Liver (tissue), 9 donors: Measurements from ENCODE around the gene MAST2. TPM values are rescaled to one million over a fixed set of nuclear protein-coding genes. Genes with fewer than 3 reads are reported as not detected.

ENCODE experiments used
- DNase-seq: peaks from one replicate; pipeline ENCODE4 v3.0.0-alpha.2; 2017; ENCODE audit warnings: low spot score
- H3K27ac ChIP-seq, 2 donors: one replicate each; pipeline ENCODE4 v1.7.0; 2013; ENCODE audit warnings: inconsistent platforms in 2 of 2, low read length in 2 of 2, control low read depth in 1 of 2, low read depth in 1 of 2, mild to moderate bottlenecking in 1 of 2
- H3K27me3 ChIP-seq, 4 donors: one replicate each; pipeline versions ENCODE4 v1.6.1 to v1.7.0; 2013; ENCODE audit warnings: low read length in 3 of 4, inconsistent platforms in 1 of 4, mild to moderate bottlenecking in 1 of 4, moderate library complexity in 1 of 4; ENCODE audit not compliant: control insufficient read depth in 4 of 4, insufficient read depth in 4 of 4
- H3K36me3 ChIP-seq, 4 donors: one replicate each; pipeline versions ENCODE4 v1.6.1 to v1.7.0; 2013; ENCODE audit warnings: low read length in 3 of 4, mild to moderate bottlenecking in 3 of 4, low read depth in 1 of 4, moderate library complexity in 1 of 4; ENCODE audit not compliant: control insufficient read depth in 4 of 4, insufficient read depth in 3 of 4
- H3K4me1 ChIP-seq, 4 donors: one replicate each; pipeline versions ENCODE4 v1.6.1 to v1.7.0; 2013; ENCODE audit warnings: low read length in 3 of 4, mild to moderate bottlenecking in 3 of 4, moderate library complexity in 1 of 4; ENCODE audit not compliant: control insufficient read depth in 4 of 4, insufficient read depth in 4 of 4
- H3K4me3 ChIP-seq, 3 donors: one replicate each; pipeline versions ENCODE4 v1.6.1 to v1.7.0; 2013; ENCODE audit warnings: low read length in 3 of 3, control low read depth in 1 of 3, low read depth in 1 of 3, mild to moderate bottlenecking in 1 of 3
- H3K9ac ChIP-seq, 2 donors: one replicate each; pipeline ENCODE4 v1.7.0; 2013; ENCODE audit warnings: low read length in 2 of 2, mild to moderate bottlenecking in 2 of 2, moderate library complexity in 2 of 2, control low read depth in 1 of 2, low read depth in 1 of 2
- H3K9me3 ChIP-seq, 4 donors: one replicate each; pipeline versions ENCODE4 v1.6.1 to v1.7.0; 2013; ENCODE audit warnings: low read length in 3 of 4; ENCODE audit not compliant: control insufficient read depth in 4 of 4
- ATF3 ChIP-seq: IDR thresholded peaks from 2 replicates; pipeline ENCODE4 v1.6.1; 2016; ENCODE audit warnings: antibody characterized with exemption
- CTCF ChIP-seq: fragments of 150-350 bp; IDR thresholded peaks from 2 replicates; pipeline ENCODE4 v1.5.1; 2017; ENCODE audit warnings: improper control_type of control experiment, low read depth, low read length; ENCODE audit not compliant: missing input control
- EGR1 ChIP-seq, 2 donors: IDR thresholded peaks; 2 replicates each; pipeline ENCODE4 v1.6.1; 2016 to 2018; ENCODE audit warnings: antibody characterized with exemption in 2 of 2, low read depth in 2 of 2
- FOXA1 ChIP-seq: IDR thresholded peaks from 2 replicates; pipeline ENCODE4 v1.6.1; 2016; ENCODE audit warnings: antibody characterized with exemption
- FOXA2 ChIP-seq: IDR thresholded peaks from 2 replicates; pipeline ENCODE4 v1.6.1; 2016; ENCODE audit warnings: antibody characterized with exemption
- GABPA ChIP-seq, 2 donors: IDR thresholded peaks in 1 of 2; conservative IDR thresholded peaks in 1 of 2; 2 replicates each; pipeline ENCODE4 v1.6.1; 2016; ENCODE audit warnings: antibody characterized with exemption in 2 of 2, mild to moderate bottlenecking in 1 of 2, moderate library complexity in 1 of 2
- HNF4A ChIP-seq, 2 donors: conservative IDR thresholded peaks; 2 replicates each; pipeline ENCODE4 v1.6.1; 2016; ENCODE audit warnings: antibody characterized with exemption in 2 of 2, mild to moderate bottlenecking in 2 of 2
- HNF4G ChIP-seq: IDR thresholded peaks from 2 replicates; pipeline ENCODE4 v1.6.1; 2016; ENCODE audit warnings: antibody characterized with exemption
- JUND ChIP-seq, 2 donors: IDR thresholded peaks; 2 replicates each; pipeline ENCODE4 v1.6.1; 2016; ENCODE audit warnings: antibody characterized with exemption in 2 of 2
- MAX ChIP-seq: IDR thresholded peaks from 2 replicates; pipeline ENCODE4 v1.6.1; 2016; ENCODE audit warnings: antibody characterized with exemption
- NR2F2 ChIP-seq: IDR thresholded peaks from 2 replicates; pipeline ENCODE4 v1.6.1; 2016; ENCODE audit warnings: antibody characterized with exemption
- RAD21 ChIP-seq, 2 donors: IDR thresholded peaks; 2 replicates each; pipeline ENCODE4 v1.6.1; 2016; ENCODE audit warnings: antibody characterized with exemption in 2 of 2, mild to moderate bottlenecking in 2 of 2
- REST ChIP-seq: IDR thresholded peaks from 2 replicates; pipeline ENCODE4 v1.6.1; 2016; ENCODE audit warnings: antibody characterized with exemption, mild to moderate bottlenecking
- RXRA ChIP-seq, 2 donors: IDR thresholded peaks; 2 replicates each; pipeline ENCODE4 v1.6.1; 2017 to 2018; ENCODE audit warnings: antibody characterized with exemption in 2 of 2, mild to moderate bottlenecking in 1 of 2
- SP1 ChIP-seq: IDR thresholded peaks from 2 replicates; pipeline ENCODE4 v1.6.1; 2018; ENCODE audit warnings: antibody characterized with exemption, mild to moderate bottlenecking
- TAF1 ChIP-seq: conservative IDR thresholded peaks from 2 replicates; pipeline ENCODE4 v1.6.1; 2016; ENCODE audit warnings: antibody characterized with exemption, mild to moderate bottlenecking
- YY1 ChIP-seq: IDR thresholded peaks from 2 replicates; pipeline ENCODE4 v1.6.1; 2016; ENCODE audit warnings: antibody characterized with exemption, mild to moderate bottlenecking
- ZBTB33 ChIP-seq: IDR thresholded peaks from 2 replicates; pipeline ENCODE4 v1.6.1; 2016; ENCODE audit warnings: antibody characterized with exemption
- WGBS: extraction: QIAGEN DNeasy Blood & Tissue Kit; methylation state at CpG from one replicate; pipeline ENCODE4 v1.1.7; 2013; 5-methylcytosine and 5-hydroxymethylcytosine counted together
- polyA plus RNA-seq, 2 donors: library from polyadenylated mRNA; stranded (reverse) in 1 of 2; unstranded in 1 of 2; fragments of 200-250 nt in 1 of 2; fragments of >200 nt in 1 of 2; fragmentation: Nextera tagmentation in 1 of 2; extraction: Ambion mirVana in 1 of 2; gene quantifications; one replicate each; pipeline versions ENCODE4 v1.2.1 to v1.2.3, GENCODE V29; 2013 to 2015
- total RNA-seq, 2 donors: library from RNA; depleted of rRNA; stranded (reverse); fragments of >200 nt; gene quantifications; one replicate each; pipeline ENCODE4 v1.2.3, GENCODE V29; 2014
- donor health status: healthy.
- donor health status: healthy.
- donor health status: healthy.
- donor health status: healthy.
- donor health status: healthy.

Gene MAST2
- total and polyA plus RNA-seq, 4 donors, result 4.8 to 9.6 (median 5.7) TPM

- H3K27me3 ChIP-seq, result no peaks in the 10 kb centered on the region
- no peak overlapping the region for H3K4me3 ChIP-seq
- no peak overlapping the region for H3K27ac ChIP-seq
- no peak overlapping the region for H3K9ac ChIP-seq
- no peak for DNase-seq
- WGBS, result 96% methylated on average over 18 of the region's 18 CpGs
- H3K9me3 ChIP-seq, result no peaks in the 10 kb centered on the region
- TF ChIP-seq REST (no peak), RAD21 (IDR thresholded peaks at IDR 0.05) (no peak), MAX (no peak), GABPA (IDR thresholded peaks at IDR 0.05 in 1 of 2, conservative IDR thresholded peaks at IDR 0.05 in 1 of 2) (no peak)
- peaks cover 0 to 26% (median 4%) of the 10 kb centered on the region in 4 donors for H3K36me3 ChIP-seq
- no peaks in the 10 kb centered on the region for H3K4me1 ChIP-seq
These were observed 226.9 kb downstream of the MAST2 start for GRCh38 chr1:46030074-46030870.

GRCh38 chr1:46030876-46031660 is 227.7 kb downstream of the MAST2 start:
- Histone ChIP-seq H3K27ac (no peak overlapping the region), H3K9ac (no peak overlapping the region), H3K4me1 (no peaks in the 10 kb centered on the region), H3K36me3 (peaks cover 0 to 26% (median 4%) of the 10 kb centered on the region in 4 donors), H3K4me3 (no peak overlapping the region), H3K9me3 (no peaks in the 10 kb centered on the region), H3K27me3 (no peaks in the 10 kb centered on the region)
- no peak for DNase-seq
- 97% methylated on average over 26 of the region's 26 CpGs for WGBS
- no peak for TF ChIP-seq ATF3
- no peak for TF ChIP-seq FOXA1
- no peak for TF ChIP-seq GABPA (IDR thresholded peaks at IDR 0.05 in 1 of 2, conservative IDR thresholded peaks at IDR 0.05 in 1 of 2)
- TF ChIP-seq SP1, result no peak
- no peak for TF ChIP-seq RAD21 (IDR thresholded peaks at IDR 0.05)
- TF ChIP-seq TAF1, result no peak
- no peak for TF ChIP-seq NR2F2
- TF ChIP-seq ZBTB33, result no peak
- TF ChIP-seq HNF4G, result no peak
- TF ChIP-seq CTCF, result no peak
- TF ChIP-seq HNF4A (conservative IDR thresholded peaks at IDR 0.05), result no peak
- TF ChIP-seq FOXA2, result no peak
- no peak for TF ChIP-seq RXRA (IDR thresholded peaks at IDR 0.05)
- no peak for TF ChIP-seq YY1
- TF ChIP-seq JUND (IDR thresholded peaks at IDR 0.05), result no peak
- TF ChIP-seq EGR1 (IDR thresholded peaks at IDR 0.05; ENCODE audit: low read depth in 2 of 2), result no peak
